HG03354 (cell line): ENCODE results near the gene HESX1.
A peak's percentile ranks its signal among the peaks of the same experiment; 100 is the strongest.

Source experiments
- ATAC-seq: cut with Tn5 transposase; IDR thresholded peaks from one replicate; pipeline ENCODE4 v1.9.1; 2021; ENCODE audit warnings: mild to moderate bottlenecking; ENCODE audit not compliant: unreplicated experiment, poor library complexity, severe bottlenecking

Gene HESX1

DNA sequence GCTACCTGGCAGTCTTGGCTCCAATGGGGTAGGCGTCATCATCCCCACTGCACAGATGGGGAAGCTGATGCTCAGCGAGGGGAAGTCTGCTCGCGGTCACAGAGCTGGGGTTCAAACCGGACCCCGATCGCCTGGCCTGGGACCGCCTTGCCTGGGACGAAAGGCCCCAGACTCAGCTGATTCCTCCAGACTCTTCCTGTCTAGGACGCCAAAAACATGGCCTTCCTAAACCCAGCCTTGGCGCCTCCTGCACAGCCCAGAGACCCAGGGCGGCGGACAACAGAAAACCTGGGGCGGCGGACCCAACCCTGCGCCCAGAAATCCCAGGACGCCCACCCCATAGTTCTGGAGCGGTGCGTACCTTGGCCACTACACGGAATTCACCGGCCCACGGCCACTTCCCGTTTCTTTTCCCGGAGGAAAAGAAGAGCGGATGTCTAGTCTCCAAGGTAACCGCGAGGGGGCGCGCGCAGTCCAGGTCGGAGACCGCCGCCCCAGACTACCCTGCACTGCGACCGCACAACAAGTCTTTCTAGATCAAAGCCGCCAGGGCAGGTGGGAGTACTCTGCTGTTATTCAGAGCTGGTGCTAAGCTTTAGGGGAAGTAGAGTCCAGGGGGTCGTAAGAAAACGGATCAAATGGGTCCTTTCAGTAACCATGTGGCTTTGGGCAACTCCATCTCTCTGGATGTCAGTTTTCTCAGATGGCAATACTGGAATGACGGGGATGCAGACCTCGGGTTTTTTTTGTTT is 29.7 kb downstream of the HESX1 start:
- peak; percentile 75 for ATAC-seq

DNA sequence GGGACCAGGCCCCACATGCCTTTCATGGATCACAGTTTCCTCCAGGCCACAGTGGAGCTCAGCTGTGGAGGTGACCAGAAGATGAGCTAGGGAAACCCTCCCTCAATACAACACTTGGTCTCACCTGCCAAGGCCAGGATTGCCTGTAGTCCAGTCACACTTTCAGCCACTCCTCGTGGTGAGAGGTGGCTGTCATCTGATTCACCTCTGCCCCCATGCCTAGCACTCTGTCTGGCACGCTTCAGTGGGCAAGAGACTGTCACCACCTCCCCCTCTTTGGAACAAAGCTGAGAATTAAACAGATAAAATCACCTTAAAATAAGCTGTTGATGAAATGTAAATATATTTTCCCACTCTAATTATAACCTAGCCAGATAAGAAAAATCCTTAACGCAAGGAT is 30.7 kb downstream of the HESX1 start:
- no peak for ATAC-seq

DNA sequence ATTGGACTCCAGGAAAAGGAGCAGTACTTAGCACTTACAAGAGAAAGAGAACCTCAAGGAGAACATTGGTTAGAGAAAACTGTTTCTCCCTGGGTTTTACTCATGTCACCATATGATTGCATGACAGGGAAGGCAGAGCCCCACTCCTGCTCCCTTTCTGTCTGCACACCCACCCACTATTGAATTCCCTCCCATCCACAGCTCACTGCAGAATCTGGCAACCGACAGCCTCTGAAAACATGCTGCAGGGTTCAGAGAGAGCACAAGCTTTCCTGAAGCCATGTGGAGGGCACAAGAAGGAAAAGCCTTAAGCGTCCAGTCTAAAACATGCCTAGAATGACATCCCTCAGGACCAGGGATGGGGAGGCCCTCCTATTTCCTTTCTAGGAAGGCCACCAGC is 31.6 kb downstream of the HESX1 start:
- no peak for ATAC-seq

DNA sequence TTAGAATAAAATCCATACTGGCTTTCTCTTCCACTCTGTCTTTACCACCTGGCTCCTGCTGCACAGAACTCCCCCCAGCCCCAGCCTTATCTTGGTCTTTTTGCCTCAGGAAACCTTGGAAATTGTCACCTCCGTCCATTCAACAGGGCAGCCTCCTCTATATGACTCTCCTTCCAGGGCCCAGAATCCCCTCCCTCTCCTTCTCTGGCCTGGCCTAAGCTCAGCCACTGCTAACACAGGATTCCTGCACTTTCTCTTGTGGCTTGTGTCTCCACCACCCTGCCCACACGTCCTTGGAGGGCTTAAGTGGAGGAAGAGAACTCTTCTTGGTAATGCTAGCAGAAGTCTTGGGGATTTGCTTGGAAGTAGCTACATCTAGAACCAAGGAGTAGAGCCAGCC is 33.1 kb downstream of the HESX1 start:
- no peak for ATAC-seq

DNA sequence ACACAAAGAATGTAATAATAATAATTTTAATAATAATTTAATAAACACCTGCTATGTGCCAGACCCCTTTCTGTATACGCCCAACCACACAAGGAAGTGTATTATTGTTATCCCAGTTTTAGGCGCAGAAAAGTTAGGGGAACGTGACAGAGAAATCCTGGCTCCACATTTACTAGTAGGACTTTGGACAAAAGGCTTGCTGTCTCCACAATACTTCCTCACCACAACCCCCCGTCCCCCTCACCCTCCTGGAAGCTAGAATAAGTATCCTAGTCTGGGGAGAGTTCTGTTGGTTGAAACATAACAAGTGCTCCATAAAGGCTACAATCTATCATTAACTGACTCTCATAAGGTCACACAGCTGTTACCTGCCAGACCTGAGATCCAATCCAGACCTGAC is 34.1 kb downstream of the HESX1 start:
- no peak for ATAC-seq

DNA sequence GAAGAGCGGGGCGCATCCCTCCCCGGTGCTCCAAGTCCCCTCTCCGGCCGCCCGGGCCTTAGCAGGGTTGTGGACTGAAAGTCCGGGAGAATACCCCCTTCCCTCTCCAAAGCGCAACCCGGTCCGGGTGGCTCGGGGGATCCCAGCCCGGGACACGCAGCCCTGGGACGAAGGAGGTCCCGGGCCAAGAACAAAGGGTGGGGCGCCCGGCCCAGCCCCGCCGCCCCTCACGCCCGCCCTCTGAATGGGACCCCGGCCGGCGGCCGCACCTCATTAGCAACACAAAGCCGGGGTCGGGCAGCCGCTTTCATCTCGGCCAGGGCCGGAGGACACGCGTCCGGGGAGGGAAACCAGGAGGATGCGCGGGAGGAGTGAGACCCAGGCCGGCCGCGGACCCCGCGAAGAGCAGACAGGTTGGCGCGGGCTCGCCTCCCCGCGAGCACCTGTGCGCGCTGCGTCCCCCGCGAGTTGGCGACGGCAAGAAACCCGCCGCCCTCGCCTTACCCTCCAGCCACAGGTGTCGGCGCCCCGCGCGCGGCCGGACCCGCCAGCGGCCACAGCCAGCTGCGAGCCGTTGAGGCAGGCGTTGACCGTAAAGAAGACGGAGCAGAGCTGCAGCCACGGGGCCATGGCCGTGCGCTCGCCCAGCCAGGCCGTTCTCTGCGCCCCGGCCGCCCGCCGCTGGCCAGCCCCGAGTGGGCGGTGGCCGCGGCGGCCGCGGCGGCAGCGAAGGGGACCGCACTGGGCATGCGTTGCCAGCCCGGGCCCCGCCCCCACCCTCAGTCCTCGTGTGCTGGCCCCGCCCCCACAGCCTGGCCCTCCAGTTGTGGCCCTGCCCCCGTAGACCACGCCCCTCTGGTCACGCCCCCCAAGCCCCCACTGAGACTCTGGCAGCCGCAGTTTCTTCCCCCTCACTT is 34.9 kb downstream of the HESX1 start, which contains the start of gene IL17RD:
IL17RD (minus strand) TSS at position 697 of the 917 bp plus-strand sequence; CDS start at position 630, 67 bp downstream.
- ATAC-seq: peak; percentile 41

DNA sequence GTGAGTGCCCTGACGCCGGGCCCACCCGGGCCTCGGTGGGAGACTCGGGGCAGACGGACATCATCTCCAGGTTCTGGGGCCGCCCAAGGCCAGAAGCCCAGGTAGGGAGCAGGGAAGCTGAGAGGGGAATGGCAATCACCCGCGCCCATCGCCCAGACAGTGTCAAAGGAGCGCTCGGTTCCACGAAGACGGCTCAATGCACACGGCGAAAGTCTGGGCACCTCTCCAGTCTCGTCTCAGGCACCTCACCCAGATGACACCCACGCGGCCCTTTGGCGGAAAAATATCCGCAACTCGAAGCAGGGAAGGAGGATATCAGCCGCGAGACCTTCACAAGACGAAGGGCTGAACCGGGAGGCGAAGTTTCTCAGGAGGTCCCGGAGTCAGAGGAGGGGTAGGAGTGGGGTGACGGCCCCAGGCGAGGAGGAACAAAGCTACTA is 35.5 kb downstream of the HESX1 start:
- ATAC-seq: peak; percentile 18

DNA sequence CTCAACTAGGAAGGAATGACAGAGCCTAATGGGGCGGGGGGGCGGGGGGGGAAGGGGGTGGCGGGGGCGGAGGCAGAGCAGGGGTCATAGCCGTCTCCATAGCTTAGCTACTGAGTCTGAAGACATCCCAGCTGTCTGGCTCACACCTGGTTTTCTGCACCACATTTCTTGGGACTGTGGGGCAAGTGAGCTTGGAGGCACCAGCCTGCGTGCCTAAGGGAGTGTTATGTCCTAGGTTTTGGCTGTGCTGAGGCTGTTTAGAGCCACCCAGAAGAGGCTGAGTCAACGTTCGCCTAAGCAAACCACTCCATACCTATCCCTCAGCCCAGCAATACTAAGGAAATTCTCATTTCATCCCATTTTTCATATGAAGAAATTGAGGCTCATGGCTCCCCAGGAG is 36.0 kb downstream of the HESX1 start:
- ATAC-seq: no peak

DNA sequence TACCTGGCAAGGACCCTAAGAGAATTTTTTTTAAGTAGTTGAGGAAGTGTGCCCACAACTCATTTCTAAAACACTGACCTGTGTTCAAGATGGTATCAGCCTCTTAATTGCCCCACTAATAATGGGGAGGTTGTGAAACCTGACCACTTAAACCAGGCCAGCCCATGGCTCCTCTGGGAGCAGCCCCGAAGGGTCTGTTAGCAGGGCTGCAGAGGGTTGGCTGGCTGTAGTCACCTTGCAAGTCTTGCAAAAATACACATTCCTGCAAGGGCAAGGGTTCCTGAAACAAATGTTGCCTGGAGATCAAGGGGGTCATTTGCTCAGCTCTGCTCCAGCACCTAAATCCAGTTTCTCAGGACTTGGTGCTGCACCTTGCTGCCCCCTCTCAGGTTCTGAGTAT is 37.9 kb downstream of the HESX1 start:
- ATAC-seq: no peak

DNA sequence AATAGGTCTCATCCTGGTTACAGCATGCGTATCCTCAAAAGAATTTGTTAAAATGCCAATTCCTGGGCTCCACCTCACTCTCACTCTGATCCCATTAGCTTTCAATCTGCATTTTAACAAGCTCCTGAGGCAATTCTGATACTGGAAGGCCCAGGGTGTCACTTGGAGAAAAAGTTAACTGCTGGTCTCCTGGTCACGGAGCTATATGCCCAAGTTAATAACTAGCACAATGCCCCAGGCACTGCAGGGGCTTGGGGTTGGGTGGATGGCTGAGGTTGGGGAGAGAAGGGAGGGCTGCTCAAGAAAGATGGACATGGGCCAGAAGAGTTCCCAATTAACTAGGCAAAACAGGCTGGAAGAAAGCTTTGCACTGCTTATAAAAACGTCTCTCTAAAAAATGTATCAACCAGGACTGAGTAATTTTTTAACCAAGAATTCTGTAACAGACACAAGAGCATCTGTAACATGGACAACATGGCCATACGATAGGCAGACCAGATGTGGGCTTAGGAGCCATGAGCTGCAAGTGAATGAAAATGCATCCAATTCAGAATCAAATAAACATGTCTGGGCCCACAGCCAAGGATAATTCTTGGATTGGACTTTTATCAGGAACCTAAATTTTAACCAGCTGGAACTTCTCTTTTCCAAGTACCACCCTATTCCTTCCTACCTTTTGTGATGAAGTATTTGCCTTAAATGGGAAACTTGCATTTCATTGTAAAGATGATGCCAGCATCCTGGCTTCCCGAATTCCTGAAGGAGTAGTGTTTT is 38.8 kb downstream of the HESX1 start:
- no peak for ATAC-seq

DNA sequence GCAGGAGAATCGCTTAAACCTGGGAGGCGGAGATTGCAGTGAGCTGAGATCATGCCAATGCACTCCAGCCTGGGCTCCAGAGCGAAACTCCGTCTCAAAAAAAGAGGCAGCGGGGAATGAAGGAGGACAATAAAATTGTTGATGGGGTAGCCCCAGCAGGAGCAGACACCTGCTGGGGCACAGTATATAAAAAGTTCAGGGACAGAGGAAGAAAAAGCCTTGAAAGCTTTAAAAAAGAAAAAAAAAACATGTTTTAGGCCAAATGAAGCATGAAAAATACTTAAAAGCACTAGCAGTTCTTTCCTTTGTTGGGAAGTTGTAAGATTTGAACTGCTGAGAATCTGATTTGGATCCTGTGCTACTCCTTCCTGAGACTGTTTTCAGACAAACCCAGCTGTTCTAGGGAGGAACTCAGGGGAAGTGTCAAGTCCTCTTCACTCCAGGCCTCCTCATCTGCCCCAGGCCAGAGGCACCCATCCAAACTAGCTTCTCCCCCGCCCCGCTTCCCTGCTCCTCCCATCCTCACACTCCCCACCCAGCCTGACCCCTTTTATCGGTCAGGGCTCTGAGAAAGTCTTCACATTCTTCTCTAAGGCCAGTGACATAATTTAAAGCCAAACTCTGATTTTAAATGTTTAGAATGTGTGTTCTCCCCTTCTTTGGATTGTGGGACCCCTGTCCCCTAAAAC is 39.6 kb downstream of the HESX1 start:
- ATAC-seq: no peak

DNA sequence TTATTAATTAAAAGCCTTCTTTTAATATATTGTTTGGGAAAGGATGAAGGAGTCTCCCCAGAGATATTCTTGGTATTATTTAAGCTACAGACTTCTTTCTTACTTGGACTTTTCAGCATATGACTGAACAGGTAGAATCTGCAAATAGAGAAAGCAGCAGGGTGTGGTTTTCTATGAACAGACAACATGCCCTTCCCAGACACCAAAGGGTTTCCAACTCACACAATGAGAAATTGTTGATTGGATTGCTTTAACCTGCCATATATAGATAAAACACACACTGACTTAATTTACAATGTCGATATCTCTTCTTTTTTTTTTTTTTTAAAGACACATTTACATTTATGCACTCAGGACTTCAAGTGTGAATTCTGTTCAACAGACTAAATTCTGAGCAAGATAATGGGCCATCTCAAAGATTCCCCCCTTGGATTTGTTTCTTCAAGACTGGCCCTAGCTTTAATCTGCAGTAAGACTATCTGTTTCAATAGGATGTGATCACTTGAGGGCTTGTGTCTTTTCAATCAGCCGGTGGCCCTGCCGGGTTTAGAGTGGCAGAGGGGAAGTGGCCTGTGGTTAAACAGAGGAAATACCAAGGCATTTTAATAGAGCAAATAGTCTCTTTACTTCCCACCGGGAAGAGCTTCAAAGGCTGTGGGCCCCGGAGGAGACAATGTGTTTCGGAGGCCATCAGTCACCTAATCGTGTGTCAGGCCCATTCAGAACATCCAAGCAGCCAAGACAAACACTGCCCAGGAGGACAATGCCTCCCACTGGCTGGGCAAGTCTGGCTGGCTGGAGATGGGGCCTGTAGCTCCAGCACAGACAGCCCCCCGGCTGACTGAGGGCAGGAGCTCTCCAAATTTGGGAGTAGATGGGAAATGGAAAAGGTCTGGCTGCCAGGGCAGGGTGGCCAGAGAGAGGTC is 40.7 kb downstream of the HESX1 start:
- ATAC-seq: no peak

DNA sequence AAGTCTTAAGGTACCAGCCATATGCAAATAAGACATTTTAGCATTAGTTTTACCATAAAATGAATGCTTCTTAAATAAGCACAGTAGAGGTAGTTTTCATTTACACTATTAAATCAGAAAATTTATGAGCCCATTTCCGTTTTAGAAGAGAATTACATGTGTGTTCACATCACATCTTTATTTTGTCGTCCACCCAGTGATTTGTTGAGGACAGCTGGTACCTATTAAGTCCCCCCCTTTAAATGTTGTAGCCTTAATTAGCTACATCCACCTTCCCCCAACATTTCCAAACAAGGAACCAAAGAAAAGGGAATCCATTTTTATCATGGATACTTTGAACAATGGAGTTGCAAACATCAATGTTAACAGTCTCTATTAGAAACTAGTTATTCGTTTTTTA is 41.5 kb downstream of the HESX1 start:
- ATAC-seq: no peak

DNA sequence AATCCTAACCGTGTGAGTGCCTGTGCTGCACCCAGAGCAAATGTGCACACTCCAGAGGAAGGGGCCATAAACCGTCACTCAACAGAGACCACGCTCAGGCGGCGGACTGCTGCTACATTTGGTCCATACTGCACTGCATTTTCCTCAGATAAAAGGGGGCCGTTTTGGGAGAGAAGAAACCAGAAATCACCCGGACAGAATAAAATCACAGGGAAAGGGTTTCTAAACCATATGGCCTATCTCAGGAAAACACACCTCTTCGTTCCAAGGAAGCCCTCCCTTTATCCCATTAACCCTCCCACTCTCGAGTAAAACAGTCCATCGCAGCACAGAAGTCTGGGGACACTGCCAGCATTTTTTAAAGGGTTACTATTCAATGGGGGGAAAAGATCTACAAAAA is 42.2 kb downstream of the HESX1 start:
- no peak for ATAC-seq

DNA sequence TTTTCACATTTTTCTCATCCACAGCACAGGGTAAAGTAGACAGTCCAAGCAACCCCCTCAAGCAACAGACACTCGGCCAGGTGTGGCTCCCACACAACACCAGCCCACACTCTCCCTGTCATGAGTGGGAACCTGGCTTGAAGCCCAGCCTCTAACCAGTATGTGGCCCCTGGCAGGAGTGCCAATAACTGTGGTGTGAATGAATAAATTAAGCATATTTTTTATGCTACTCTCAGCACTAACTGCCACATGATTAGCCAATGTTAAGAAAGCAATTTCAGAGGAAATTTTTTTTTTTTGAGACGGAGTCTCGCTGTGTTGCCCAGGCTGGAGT is 44.5 kb downstream of the HESX1 start:
- ATAC-seq: no peak

DNA sequence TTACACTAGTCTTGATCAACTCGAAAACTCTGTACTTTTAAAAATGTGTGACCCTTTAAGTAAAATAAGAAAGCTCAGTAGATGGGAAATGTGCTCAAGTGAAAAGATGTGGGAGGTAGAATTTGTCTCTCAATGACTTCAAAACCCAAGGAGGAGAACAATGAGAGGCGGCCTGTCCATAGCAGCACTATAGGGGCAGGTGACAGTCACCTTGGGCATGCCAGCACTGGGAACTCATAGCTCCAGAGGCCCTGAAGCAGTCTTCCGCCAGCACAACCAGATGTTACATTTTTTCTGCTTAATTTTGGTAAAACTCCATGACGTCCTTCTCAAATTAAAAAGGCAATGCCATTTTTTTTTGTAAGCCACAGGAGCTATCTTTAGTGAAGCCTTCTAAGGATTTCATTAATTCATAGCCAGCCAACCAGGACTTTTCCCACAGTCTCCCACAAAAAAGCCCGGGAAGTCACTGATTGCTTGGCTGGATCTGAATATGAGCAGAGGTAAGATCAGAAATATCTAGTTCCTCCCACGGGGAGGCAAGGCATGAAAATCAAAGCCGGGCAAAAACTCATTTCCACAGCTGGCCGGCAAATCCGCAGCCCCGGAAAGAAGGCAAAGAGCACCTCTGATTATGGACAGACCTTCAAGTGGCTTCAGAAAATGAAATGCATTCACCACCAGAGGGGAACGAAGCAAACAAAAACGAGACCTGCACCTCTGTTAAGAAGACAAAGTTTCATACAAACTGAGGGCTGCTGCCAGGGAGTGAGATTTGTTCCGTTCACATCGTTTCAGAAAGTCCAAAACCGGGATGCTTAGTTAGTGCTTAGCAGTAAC is 45.1 kb downstream of the HESX1 start:
- no peak for ATAC-seq

DNA sequence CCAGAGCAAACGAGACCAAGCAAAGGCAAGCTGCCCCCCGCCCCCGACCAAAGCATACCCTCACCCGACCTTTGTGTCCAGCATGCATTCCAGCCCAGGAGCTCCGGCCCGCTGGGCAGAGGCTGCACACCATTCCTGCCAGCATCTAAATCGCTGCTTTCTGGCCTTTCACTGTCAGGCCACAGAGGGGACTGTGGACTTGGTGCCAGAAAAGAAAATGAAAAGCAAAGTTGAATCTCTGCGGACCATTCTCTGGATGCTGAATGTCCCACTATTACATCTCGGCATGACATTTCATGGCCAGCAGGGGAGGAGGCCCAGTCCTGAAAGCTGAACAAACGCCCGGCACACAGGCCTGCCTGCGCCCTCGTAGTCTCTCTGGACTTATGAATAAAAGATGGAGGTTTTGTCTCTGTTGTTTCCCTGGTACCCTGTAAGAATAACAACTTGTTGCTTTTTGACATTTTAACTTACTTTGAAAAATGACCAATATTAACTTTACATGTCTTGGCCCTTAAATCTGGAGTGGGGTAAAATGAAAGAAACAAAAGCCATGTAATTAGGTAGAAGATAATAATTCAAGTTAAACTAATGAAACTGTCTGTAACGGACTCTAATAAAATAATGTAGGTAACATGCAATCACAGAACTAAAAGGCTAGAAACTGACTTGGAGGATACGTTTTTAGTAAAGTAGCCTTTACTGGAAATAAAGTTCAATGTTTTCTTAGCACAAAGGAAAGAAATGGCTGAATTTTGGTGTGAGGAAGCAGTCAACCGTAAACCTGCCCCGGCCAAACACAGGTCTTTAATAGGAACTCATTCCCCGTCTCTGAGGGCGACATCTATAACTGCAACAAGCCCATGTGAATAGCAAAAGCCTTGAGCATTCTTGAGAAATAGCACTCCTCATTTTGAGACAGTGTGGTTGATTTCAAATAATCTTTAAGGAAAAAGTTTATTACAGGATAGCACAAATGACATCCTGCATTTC is 47.3 kb downstream of the HESX1 start:
- no peak for ATAC-seq
